Measurements from ENCODE around the gene SLC12A8.

GRCh38 chr3:125043599-125044151, 168.9 kb downstream of the SLC12A8 start:
- TF ChIP-seq CTCF (IDR thresholded peaks at IDR 0.05) (no peak), POLR2A (IDR thresholded peaks at IDR 0.05) (no peak)
